Stimulated activated naive CD8-positive, alpha-beta T cell treated with anti-CD3 and anti-CD28 coated beads, Interleukin-15, Interleukin-2, amounts not matched to agents 100 U/mL and 50 U/mL, for 24 hours (primary cell): ENCODE data around the gene LCP2.
A peak's percentile ranks its signal among the peaks of the same experiment; 100 is the strongest.
"Not testable (repeated sequence)": the region's sequence is repeated elsewhere in the genome, so short reads cannot be mapped to it uniquely, and the experiment has no call there.

Experiments used
- ATAC-seq: fragments of 150-1000 bp; cut with Tn5 transposase; one replicate; pipeline ENCODE4 v1.10.0; 2021
- DNase-seq: peaks from one replicate; pipeline ENCODE4 v3.0.0; 2021

Gene LCP2

GRCh38 chr5:170248172-170248930 is 49.2 kb downstream of the LCP2 start:
- DNase-seq = no peak
- peak; percentile 40 for ATAC-seq

GRCh38 chr5:170247363-170247762 is 50.2 kb downstream of the LCP2 start:
- DNase-seq (no peak), ATAC-seq (no peak)

GRCh38 chr5:170246126-170246870 is 51.3 kb downstream of the LCP2 start:
- no peak for ATAC-seq
- no peak for DNase-seq

- not testable (repeated sequence) for ATAC-seq, DNase-seq
Observed at GRCh38 chr5:170245436-170245835, 52.1 kb downstream of the LCP2 start.

GRCh38 chr5:170238456-170239196 is 59.0 kb downstream of the LCP2 start:
- DNase-seq (no peak), ATAC-seq (no peak)

- ATAC-seq (no peak), DNase-seq (no peak)
Observed at GRCh38 chr5:170235876-170236864, 61.4 kb downstream of the LCP2 start.

- DNase-seq (no peak), ATAC-seq (no peak)
Observed at GRCh38 chr5:170233358-170233892, 64.2 kb downstream of the LCP2 start.

GRCh38 chr5:170232786-170233185 is 64.8 kb downstream of the LCP2 start, which contains the start of gene C5orf58:
C5orf58 (plus strand) TSS chr5:170232985; CDS start chr5:170234977, 1,992 bp downstream.
- DNase-seq (no peak), ATAC-seq (no peak)

- DNase-seq (no peak), ATAC-seq (no peak)
Observed at GRCh38 chr5:170228762-170229435, 68.7 kb downstream of the LCP2 start.

GRCh38 chr5:170226661-170227060 is 70.9 kb downstream of the LCP2 start:
- ATAC-seq (no peak), DNase-seq (no peak)

GRCh38 chr5:170226129-170226615 is 71.4 kb downstream of the LCP2 start:
- ATAC-seq = no peak

GRCh38 chr5:170225326-170226128 is 72.0 kb downstream of the LCP2 start:
- peak; percentile 65 for ATAC-seq
- peak; percentile 83 for DNase-seq

More at GRCh38 chr5:170226129-170226615, 71.4 kb downstream of the LCP2 start:
- DNase-seq = no peak

GRCh38 chr5:170223906-170224305 is 73.7 kb downstream of the LCP2 start:
- no peak for ATAC-seq
- no peak for DNase-seq

- DNase-seq = no peak
Observed at GRCh38 chr5:170223360-170223759, 74.2 kb downstream of the LCP2 start.

GRCh38 chr5:170221327-170221741 is 76.2 kb downstream of the LCP2 start:
- no peak for ATAC-seq
- DNase-seq = no peak

More at GRCh38 chr5:170223360-170223759, 74.2 kb downstream of the LCP2 start:
- ATAC-seq = no peak

GRCh38 chr5:170220191-170220590 is 77.4 kb downstream of the LCP2 start:
- no peak for ATAC-seq
- no peak for DNase-seq

- no peak for ATAC-seq
Observed at GRCh38 chr5:170219615-170220014, 78.0 kb downstream of the LCP2 start.

GRCh38 chr5:170218726-170219125 is 78.9 kb downstream of the LCP2 start:
- ATAC-seq = no peak
- no peak for DNase-seq

More at GRCh38 chr5:170219615-170220014, 78.0 kb downstream of the LCP2 start:
- DNase-seq = no peak

- DNase-seq (no peak), ATAC-seq (no peak)
Observed at GRCh38 chr5:170217831-170218230, 79.7 kb downstream of the LCP2 start.
